ENCODE results near the gene DHRS7B. TPM values are rescaled to one million over a fixed set of nuclear protein-coding genes. Genes with fewer than 3 reads are reported as not detected.

The DHRS7B gene
- total and polyA plus RNA-seq, 4 donors: 14.3 to 21.9 (median 18.7) TPM

DNA sequence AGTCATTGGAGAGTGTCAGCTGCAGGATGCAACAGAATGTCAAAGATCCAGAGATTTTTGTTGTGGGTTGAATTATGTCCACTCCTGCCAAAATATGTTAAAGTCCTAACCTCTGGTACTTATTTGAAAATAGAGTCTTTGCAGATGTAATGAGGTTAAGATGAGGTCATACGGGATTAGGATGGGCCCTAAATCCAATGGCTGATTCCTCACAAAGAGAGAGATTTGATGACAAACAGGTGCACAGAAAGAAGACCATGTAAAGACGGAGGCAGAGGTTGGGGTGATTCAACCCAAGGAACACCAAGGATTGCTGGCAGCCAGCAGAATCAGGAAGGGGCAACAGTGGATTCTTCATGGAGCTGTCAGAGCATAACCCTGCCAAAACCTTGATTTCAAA is 49.5 kb upstream of the DHRS7B start:
- Histone ChIP-seq H3K4me1 (ENCODE audit: control insufficient read depth in 4 of 4, insufficient read depth in 4 of 4, low read length in 3 of 4) (no peaks in the 10 kb centered on the region), H3K27ac (ENCODE audit: low read depth in 1 of 2, low read length in 2 of 2) (no peak overlapping the region), H3K36me3 (ENCODE audit: control insufficient read depth in 4 of 4, insufficient read depth in 3 of 4, low read depth in 1 of 4, low read length in 3 of 4) (no peaks in the 10 kb centered on the region), H3K27me3 (ENCODE audit: control insufficient read depth in 4 of 4, insufficient read depth in 4 of 4, low read length in 3 of 4) (peaks cover 0 to 5% (median 0%) of the 10 kb centered on the region in 4 donors), H3K9me3 (ENCODE audit: control insufficient read depth in 4 of 4, low read length in 3 of 4) (no peaks in the 10 kb centered on the region), H3K9ac (ENCODE audit: low read depth in 1 of 2, low read length in 2 of 2) (no peak overlapping the region), H3K4me3 (ENCODE audit: low read depth in 1 of 3, low read length in 3 of 3) (no peak overlapping the region)
- WGBS: 86% methylated on average over 2 of the region's 2 CpGs
- no peak for DNase-seq (ENCODE audit: low spot score)
- TF ChIP-seq HNF4A (conservative IDR thresholded peaks at IDR 0.05) (no peak), RAD21 (IDR thresholded peaks at IDR 0.05) (no peak), HNF4G (IDR thresholded peaks at IDR 0.05) (no peak), MAX (IDR thresholded peaks at IDR 0.05) (no peak), JUND (IDR thresholded peaks at IDR 0.05) (no peak), GABPA (IDR thresholded peaks at IDR 0.05 in 1 of 2, conservative IDR thresholded peaks at IDR 0.05 in 1 of 2) (no peak), TAF1 (conservative IDR thresholded peaks at IDR 0.05) (no peak), YY1 (IDR thresholded peaks at IDR 0.05) (no peak), FOXA1 (IDR thresholded peaks at IDR 0.05) (no peak)
- TF ChIP-seq, protein P1, sequence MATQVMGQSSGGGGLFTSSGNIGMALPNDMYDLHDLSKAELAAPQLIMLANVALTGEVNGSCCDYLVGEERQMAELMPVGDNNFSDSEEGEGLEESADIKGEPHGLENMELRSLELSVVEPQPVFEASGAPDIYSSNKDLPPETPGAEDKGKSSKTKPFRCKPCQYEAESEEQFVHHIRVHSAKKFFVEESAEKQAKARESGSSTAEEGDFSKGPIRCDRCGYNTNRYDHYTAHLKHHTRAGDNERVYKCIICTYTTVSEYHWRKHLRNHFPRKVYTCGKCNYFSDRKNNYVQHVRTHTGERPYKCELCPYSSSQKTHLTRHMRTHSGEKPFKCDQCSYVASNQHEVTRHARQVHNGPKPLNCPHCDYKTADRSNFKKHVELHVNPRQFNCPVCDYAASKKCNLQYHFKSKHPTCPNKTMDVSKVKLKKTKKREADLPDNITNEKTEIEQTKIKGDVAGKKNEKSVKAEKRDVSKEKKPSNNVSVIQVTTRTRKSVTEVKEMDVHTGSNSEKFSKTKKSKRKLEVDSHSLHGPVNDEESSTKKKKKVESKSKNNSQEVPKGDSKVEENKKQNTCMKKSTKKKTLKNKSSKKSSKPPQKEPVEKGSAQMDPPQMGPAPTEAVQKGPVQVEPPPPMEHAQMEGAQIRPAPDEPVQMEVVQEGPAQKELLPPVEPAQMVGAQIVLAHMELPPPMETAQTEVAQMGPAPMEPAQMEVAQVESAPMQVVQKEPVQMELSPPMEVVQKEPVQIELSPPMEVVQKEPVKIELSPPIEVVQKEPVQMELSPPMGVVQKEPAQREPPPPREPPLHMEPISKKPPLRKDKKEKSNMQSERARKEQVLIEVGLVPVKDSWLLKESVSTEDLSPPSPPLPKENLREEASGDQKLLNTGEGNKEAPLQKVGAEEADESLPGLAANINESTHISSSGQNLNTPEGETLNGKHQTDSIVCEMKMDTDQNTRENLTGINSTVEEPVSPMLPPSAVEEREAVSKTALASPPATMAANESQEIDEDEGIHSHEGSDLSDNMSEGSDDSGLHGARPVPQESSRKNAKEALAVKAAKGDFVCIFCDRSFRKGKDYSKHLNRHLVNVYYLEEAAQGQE (IDR thresholded peaks at IDR 0.05): no peak
- TF ChIP-seq, protein P2, sequence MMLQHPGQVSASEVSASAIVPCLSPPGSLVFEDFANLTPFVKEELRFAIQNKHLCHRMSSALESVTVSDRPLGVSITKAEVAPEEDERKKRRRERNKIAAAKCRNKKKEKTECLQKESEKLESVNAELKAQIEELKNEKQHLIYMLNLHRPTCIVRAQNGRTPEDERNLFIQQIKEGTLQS (IDR thresholded peaks at IDR 0.05): no peak

- no peaks in the 10 kb centered on the region for H3K9me3 ChIP-seq (ENCODE audit: control insufficient read depth in 4 of 4, low read length in 3 of 4)
- peaks cover 0 to 5% (median 0%) of the 10 kb centered on the region in 4 donors for H3K27me3 ChIP-seq (ENCODE audit: control insufficient read depth in 4 of 4, insufficient read depth in 4 of 4, low read length in 3 of 4)
- TF ChIP-seq, protein P3, sequence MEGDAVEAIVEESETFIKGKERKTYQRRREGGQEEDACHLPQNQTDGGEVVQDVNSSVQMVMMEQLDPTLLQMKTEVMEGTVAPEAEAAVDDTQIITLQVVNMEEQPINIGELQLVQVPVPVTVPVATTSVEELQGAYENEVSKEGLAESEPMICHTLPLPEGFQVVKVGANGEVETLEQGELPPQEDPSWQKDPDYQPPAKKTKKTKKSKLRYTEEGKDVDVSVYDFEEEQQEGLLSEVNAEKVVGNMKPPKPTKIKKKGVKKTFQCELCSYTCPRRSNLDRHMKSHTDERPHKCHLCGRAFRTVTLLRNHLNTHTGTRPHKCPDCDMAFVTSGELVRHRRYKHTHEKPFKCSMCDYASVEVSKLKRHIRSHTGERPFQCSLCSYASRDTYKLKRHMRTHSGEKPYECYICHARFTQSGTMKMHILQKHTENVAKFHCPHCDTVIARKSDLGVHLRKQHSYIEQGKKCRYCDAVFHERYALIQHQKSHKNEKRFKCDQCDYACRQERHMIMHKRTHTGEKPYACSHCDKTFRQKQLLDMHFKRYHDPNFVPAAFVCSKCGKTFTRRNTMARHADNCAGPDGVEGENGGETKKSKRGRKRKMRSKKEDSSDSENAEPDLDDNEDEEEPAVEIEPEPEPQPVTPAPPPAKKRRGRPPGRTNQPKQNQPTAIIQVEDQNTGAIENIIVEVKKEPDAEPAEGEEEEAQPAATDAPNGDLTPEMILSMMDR (IDR thresholded peaks at IDR 0.05; ENCODE audit: low read depth, low read length, missing input control): no peak
- no peak for TF ChIP-seq FOXA1 (IDR thresholded peaks at IDR 0.05)
- TF ChIP-seq SP1 (IDR thresholded peaks at IDR 0.05): no peak
- TF ChIP-seq NR2F2 (IDR thresholded peaks at IDR 0.05): no peak
- no peak for TF ChIP-seq EGR1 (IDR thresholded peaks at IDR 0.05; ENCODE audit: low read depth in 2 of 2)
- TF ChIP-seq, protein P1 (IDR thresholded peaks at IDR 0.05): no peak
- no peak for TF ChIP-seq TAF1 (conservative IDR thresholded peaks at IDR 0.05)
- TF ChIP-seq, protein P2 (IDR thresholded peaks at IDR 0.05): no peak
- TF ChIP-seq GABPA (IDR thresholded peaks at IDR 0.05 in 1 of 2, conservative IDR thresholded peaks at IDR 0.05 in 1 of 2): no peak
- no peak for TF ChIP-seq RAD21 (IDR thresholded peaks at IDR 0.05)
- no peak for TF ChIP-seq MAX (IDR thresholded peaks at IDR 0.05)
- no peak for TF ChIP-seq JUND (IDR thresholded peaks at IDR 0.05)
- TF ChIP-seq, protein P4, sequence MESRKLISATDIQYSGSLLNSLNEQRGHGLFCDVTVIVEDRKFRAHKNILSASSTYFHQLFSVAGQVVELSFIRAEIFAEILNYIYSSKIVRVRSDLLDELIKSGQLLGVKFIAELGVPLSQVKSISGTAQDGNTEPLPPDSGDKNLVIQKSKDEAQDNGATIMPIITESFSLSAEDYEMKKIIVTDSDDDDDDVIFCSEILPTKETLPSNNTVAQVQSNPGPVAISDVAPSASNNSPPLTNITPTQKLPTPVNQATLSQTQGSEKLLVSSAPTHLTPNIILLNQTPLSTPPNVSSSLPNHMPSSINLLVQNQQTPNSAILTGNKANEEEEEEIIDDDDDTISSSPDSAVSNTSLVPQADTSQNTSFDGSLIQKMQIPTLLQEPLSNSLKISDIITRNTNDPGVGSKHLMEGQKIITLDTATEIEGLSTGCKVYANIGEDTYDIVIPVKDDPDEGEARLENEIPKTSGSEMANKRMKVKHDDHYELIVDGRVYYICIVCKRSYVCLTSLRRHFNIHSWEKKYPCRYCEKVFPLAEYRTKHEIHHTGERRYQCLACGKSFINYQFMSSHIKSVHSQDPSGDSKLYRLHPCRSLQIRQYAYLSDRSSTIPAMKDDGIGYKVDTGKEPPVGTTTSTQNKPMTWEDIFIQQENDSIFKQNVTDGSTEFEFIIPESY (IDR thresholded peaks at IDR 0.05): no peak
- no peak for TF ChIP-seq YY1 (IDR thresholded peaks at IDR 0.05)
- TF ChIP-seq RXRA (IDR thresholded peaks at IDR 0.05): no peak
- no peak for TF ChIP-seq HNF4A (conservative IDR thresholded peaks at IDR 0.05)
- TF ChIP-seq HNF4G (IDR thresholded peaks at IDR 0.05): no peak
- TF ChIP-seq FOXA2 (IDR thresholded peaks at IDR 0.05): no peak
- no peak overlapping the region for H3K4me3 ChIP-seq (ENCODE audit: low read depth in 1 of 3, low read length in 3 of 3)
- H3K9ac ChIP-seq (ENCODE audit: low read depth in 1 of 2, low read length in 2 of 2): no peak overlapping the region
- 81% methylated on average over 11 of the region's 11 CpGs for WGBS
- H3K4me1 ChIP-seq (ENCODE audit: control insufficient read depth in 4 of 4, insufficient read depth in 4 of 4, low read length in 3 of 4): no peaks in the 10 kb centered on the region
- no peaks in the 10 kb centered on the region for H3K36me3 ChIP-seq (ENCODE audit: control insufficient read depth in 4 of 4, insufficient read depth in 3 of 4, low read depth in 1 of 4, low read length in 3 of 4)
- no peak overlapping the region for H3K27ac ChIP-seq (ENCODE audit: low read depth in 1 of 2, low read length in 2 of 2)
- no peak for DNase-seq (ENCODE audit: low spot score)
Measured at GRCh38 chr17:21078016-21078780, 48.6 kb upstream of the DHRS7B start.

All from liver (tissue), 9 donors.